ENCODE results near the gene UBXN4. TPM values are rescaled to one million over a fixed set of nuclear protein-coding genes. Genes with fewer than 3 reads are reported as not detected.

Gene UBXN4
- total and polyA plus RNA-seq, 8 donors, result 33.6 to 80.2 (median 67.2) TPM

GRCh38 chr2:135812907-135813511 lies 71.4 kb downstream of the UBXN4 start:
- no peak for TF ChIP-seq CTCF (IDR thresholded peaks at IDR 0.05)
- H3K27ac ChIP-seq, result no peak overlapping the region
- H3K9me3 ChIP-seq, result no peaks in the 10 kb centered on the region
- H3K4me3 ChIP-seq, result no peak overlapping the region
- no peak for ATAC-seq
- no peaks in the 10 kb centered on the region for H3K27me3 ChIP-seq
- WGBS, 2 donors, result 20 to 41% methylated on average over 2 of the region's 2 CpGs
- FAIRE-seq, result no peak
- intact Hi-C loops (cut with DNase I), result no loop called here
- no peak for DNase-seq
- H3K36me3 ChIP-seq, result no peaks in the 10 kb centered on the region
- no peaks in the 10 kb centered on the region for H3K4me1 ChIP-seq

- intact Hi-C loops (cut with DNase I), result no loop called here
- no peak for DNase-seq
- ATAC-seq, result no peak
- WGBS, 2 donors, result 78 to 85% methylated on average over 3 of the region's 3 CpGs
- H3K36me3 ChIP-seq, result no peaks in the 10 kb centered on the region
- TF ChIP-seq CTCF (IDR thresholded peaks at IDR 0.05), result no peak
- no peaks in the 10 kb centered on the region for H3K27me3 ChIP-seq
- H3K4me1 ChIP-seq, result no peaks in the 10 kb centered on the region
- no peaks in the 10 kb centered on the region for H3K9me3 ChIP-seq
- H3K4me3 ChIP-seq, result no peak overlapping the region
- no peak for FAIRE-seq
- no peak overlapping the region for H3K27ac ChIP-seq
Observed at GRCh38 chr2:135815269-135815668, 73.6 kb downstream of the UBXN4 start.

DNA sequence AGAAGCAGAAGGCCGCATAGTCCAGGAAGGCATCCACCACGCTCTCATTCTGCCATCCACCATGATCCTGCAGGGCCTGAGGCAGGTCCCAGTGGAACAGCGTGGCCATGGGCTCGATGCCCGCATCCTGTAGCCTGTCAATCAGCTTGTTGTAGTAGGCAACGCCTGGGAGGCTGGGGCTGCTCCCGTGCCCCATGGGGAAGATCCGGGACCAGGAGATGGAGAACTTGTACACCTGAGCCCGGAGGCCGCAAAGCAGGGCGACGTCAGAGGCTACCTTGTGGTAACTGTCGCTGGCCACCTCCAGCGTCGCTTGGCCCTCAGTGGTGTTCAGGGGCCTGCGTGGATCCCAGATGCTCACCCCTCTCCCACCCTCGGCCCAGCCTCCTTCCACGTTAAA lies 75.8 kb downstream of the UBXN4 start:
- Histone ChIP-seq H3K27ac (no peak overlapping the region), H3K4me1 (no peaks in the 10 kb centered on the region), H3K36me3 (no peaks in the 10 kb centered on the region), H3K9me3 (no peaks in the 10 kb centered on the region), H3K4me3 (no peak overlapping the region), H3K27me3 (no peaks in the 10 kb centered on the region)
- WGBS, 2 donors, result 82 to 94% methylated on average over 16 to 18 of the region's 18 CpGs
- ATAC-seq (no peak), FAIRE-seq (no peak), DNase-seq (no peak)
- TF ChIP-seq CTCF (IDR thresholded peaks at IDR 0.05), result no peak
- intact Hi-C loops (cut with DNase I), result no loop called here

GRCh38 chr2:135817951-135818350 lies 76.3 kb downstream of the UBXN4 start:
- ATAC-seq (no peak), DNase-seq (no peak), FAIRE-seq (no peak)
- no peaks in the 10 kb centered on the region for H3K36me3 ChIP-seq
- no peak overlapping the region for H3K4me3 ChIP-seq
- no peaks in the 10 kb centered on the region for H3K27me3 ChIP-seq
- WGBS, 2 donors, result 67 to 70% methylated on average over 4 of the region's 4 CpGs
- no peaks in the 10 kb centered on the region for H3K4me1 ChIP-seq
- intact Hi-C loops (cut with DNase I), result no loop called here
- TF ChIP-seq CTCF (IDR thresholded peaks at IDR 0.05), result no peak
- H3K9me3 ChIP-seq, result no peaks in the 10 kb centered on the region
- H3K27ac ChIP-seq, result no peak overlapping the region

DNA sequence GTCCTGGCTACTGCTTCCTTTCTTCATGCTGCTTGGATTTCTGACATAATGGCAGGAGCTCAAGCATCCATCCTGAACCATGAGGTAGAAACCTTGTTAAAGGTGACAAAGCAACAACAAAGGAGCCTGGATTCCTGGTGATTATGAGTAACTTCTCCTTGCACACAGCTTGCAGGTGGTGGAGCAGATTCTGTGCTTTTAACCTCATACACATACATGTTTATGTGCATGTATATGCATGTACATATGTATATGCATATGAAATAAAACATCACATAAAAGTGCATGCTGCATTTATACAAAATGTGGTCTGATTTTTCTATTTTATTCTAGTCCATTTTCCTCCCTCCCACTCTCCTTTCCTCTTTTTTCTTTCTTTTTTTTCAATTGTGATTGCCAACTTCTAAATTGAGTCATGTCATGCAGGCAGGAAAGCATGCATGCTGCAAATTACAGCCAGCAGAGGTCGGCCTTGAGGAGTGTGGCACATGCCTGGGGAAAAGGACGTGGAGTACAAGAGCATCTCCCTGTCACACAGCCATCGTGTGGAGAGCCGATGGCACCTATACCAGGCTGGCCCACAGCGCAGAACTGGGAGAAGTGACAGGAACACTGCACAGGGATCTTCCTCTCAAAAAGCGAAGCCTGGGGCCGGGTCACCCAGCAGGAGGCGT lies 77.4 kb downstream of the UBXN4 start:
- no peak for TF ChIP-seq CTCF (IDR thresholded peaks at IDR 0.05)
- no peaks in the 10 kb centered on the region for H3K36me3 ChIP-seq
- H3K27ac ChIP-seq, result no peak overlapping the region
- FAIRE-seq (no peak), ATAC-seq (no peak), DNase-seq (no peak)
- no peaks in the 10 kb centered on the region for H3K4me1 ChIP-seq
- H3K9me3 ChIP-seq, result no peaks in the 10 kb centered on the region
- intact Hi-C loops (cut with DNase I), result no loop called here
- H3K4me3 ChIP-seq, result no peak overlapping the region
- 72 to 74% methylated on average over 8 of the region's 8 CpGs for WGBS, 2 donors
- no peaks in the 10 kb centered on the region for H3K27me3 ChIP-seq
